CD4-positive, alpha-beta T cell treated with Interleukin-2 at 100 ng/mL for 4 hours (primary cell): ENCODE measurements around the gene SAT1.

Source experiments
- DNase-seq: peaks from one replicate; pipeline ENCODE4 v3.0.0-alpha.2; 2020; ENCODE audit warnings: low spot score

The SAT1 gene

DNA sequence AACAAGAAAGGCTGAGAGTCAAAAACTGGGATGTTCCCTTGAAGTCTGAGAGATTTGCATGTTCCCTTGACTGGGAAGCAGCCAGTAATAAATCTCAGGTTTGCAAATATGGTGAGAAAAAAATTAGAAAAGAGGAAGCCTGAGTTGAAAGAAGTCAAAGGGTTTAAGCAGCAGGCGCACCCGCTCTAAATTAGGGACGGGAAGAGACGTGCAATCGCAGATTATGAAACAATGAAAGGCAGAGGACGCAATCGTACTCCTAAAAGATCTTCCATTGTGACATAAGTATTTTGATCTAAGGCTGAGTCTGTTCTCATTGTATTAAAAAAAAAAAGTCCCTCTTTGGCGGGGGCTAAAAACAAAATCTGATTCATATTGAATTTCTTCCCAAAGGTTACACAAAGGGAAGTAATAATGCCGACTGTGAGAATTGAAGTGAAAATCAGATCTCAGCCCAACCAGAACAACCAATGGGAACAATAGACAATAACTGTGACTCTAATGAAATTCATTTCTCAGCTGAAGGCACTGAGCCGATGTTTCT lies 28.2 kb downstream of the SAT1 start:
- DNase-seq, result no peak

GRCh38 chrX:23811656-23812055 lies 28.7 kb downstream of the SAT1 start:
- DNase-seq, result no peak

DNA sequence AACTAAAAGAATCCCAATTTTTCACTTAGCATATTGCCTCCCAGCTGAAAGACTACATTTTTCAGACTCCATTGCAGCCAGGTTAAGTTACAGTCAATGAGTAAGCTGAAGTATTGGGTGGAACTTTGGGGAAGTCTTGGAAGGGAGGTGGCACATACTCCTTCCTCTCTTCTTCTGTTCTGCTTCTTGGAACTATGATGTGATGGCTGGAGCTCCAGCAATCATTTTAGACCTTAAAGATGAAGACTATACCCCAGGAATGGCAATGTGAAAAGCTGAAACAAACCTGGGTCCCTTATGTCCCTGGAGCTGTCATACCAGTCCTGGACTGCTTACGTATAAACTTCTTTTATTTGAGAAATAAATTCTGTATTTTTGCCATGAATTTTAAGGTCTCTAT lies 30.8 kb downstream of the SAT1 start:
- DNase-seq, result no peak

DNA sequence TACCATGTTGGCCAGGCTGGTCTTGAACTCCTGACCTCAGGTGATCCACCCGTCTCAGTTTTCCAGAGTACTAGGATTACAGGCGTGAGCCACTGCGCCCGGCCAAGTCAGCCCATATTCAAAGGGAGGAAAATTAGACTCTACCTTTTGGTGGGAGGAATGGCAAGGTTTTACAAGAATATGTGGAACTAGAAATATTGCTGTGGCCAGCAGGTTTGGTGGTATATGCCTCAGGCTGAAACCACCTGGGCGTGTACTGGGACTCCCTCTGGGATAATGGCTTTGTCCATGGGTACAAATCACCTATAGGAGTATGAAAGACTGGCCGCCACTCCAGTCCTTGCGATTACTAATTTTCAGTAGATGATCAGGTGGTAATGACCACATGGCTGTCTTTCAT lies 32.4 kb downstream of the SAT1 start:
- no peak for DNase-seq

DNA sequence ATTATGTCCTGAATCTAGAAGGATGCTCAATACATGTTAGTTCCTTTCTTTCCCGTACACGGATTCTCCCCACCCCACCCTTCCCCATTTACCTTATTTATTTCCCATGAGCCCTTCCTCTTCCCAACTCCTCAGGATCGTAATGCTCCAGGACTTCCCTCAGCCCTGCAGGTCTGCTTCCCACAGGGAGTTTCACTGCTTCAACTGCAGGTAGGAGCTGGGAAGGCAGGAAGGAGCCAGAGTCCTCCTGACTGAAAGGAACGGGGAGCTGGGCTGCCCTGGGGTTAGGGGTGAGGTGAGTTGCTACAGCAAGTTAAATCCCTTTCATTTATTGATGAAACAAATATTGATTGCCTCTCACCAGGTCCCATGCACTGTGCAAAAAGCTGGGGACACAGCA lies 33.2 kb downstream of the SAT1 start:
- DNase-seq, result no peak

DNA sequence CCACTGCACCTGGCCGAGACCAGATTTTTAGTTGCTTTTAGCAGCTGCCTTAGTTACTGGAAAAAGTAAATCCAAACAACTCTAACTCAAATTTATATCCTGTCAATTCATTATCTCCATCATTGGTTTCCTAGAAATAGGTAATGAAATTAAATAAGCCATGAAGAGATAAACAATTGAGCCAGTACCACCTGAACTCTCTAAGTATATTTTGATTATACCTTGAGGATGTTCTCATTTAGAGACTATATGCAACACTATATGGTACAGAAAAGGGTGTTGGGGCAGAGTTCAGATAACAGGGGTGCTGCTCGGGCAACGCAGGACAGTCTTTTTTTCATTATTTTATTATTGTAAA lies 35.0 kb downstream of the SAT1 start:
- DNase-seq, result no peak

DNA sequence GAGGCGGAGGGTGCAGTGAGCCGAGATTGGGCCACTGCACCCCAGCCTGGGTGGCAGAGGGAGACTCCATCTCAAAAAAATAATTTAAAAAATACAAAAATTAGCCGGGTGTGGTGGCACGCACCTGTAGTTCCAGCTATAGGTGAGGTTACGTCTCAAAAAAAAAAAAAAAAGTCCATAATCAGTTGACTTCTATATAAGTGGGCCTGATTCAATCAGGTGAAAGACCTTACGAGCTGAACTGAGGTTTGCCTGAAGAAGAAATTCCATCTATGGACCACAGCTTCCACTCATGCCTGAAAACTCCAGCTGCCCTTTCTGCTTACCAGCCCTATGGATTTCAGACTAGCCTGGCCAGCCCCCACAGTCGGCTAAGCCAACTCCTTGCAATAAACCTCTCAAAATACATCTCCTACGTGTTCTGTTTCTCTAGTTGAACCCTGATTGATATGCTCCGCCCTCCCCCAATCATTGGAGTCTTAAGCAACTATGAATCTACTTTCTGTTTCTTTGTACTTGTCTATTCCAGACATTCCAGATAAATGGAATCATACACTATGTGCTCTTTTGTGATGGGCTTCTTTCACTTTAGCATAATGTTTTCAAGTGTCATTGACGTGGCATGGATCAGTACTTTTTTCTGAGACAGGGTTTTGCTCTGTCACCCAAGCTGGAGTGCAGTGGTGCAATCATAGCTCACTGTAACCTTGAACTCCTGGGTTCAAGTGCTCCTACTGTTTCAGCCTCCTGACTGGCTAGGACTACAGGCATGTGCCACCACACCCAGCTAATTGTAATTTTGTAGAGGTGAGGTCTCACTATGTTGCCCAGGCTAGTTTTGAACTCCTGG lies 36.6 kb downstream of the SAT1 start:
- no peak for DNase-seq

DNA sequence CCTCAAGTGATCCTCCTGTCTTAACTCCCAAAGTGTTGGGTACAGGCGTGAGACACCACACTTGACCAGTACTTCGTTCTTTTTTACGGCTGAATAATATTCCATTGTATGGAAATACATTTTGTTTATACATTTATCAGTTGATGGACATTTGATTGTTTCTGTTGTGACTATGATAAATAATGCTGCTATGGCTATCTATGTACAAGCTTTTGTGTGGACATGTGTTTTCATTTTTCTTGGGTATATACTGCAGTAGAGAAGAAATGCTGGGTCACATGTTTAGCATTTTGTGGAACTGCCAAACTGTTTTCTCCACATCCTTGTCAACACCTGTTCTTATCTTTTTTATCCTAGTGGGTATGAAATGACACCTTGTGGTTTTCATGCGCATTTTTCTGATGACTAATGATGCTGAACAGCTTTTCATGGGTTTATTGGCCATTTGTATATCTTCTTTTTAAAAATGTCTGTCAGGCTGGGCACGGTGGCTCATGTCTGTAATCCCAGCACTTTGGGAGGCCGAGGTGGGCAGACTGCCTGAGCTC lies 37.3 kb downstream of the SAT1 start:
- DNase-seq, result no peak

GRCh38 chrX:23821847-23822246 lies 38.9 kb downstream of the SAT1 start:
- DNase-seq, result no peak

DNA sequence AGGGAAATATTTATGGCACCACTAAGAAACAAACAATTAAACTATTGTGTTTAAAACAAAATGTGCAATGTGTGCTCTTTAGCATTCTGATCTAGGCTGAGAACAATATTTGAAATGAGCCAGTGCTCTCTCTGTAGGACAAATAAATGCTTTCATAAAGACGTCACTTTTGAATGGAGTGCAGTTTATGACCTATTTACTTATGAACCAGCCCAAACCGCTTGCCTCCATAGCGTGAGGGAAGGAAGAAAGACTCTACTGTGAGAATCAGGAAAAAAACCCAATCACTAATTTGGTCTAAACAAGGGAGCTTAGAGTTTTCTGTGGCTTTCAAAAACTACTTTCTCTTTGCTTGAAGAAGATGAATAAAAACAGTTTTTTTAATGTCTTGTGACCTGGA lies 39.4 kb downstream of the SAT1 start:
- DNase-seq, result no peak

- DNase-seq, result no peak
These were observed 39.9 kb downstream of the SAT1 start for GRCh38 chrX:23822841-23823240.

DNA sequence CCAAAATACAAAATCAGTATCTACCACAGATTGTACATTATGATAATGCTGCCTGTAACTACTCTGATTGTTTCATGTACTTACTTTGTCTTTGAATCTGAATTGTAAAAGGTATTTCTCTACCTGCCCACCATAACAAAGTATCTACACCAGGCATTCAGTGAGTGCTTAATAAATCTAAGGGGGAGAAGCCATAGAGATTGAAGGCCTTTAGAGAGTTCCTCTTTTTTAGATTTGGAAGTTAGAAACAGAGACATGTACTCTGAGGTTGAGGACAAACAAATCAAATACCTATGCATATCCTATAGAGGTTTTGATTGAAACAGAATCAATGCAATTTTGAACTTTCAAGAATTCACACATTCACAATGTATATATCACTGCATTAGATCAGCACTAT lies 42.7 kb downstream of the SAT1 start:
- no peak for DNase-seq

DNA sequence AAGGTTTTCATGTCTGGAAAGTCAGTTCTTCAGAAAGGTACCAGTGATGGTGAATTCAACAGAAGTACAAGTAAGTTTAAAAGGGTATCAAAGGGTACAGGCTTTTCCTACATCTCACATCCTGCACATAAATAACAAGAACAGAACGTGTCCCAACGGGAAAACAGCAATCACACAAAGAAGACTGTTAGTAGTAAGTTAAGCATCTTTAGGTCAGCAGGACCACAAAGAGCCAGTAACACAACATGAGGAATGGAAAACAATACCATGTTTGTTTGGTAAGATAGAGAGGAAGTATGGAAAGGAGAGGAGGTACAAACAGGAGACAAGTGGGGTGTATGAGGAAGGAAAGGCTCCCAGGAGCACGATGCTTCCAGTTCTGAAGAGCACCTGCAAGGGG lies 43.2 kb downstream of the SAT1 start:
- no peak for DNase-seq

- no peak for DNase-seq
These were observed 43.7 kb downstream of the SAT1 start for GRCh38 chrX:23826653-23827052.

DNA sequence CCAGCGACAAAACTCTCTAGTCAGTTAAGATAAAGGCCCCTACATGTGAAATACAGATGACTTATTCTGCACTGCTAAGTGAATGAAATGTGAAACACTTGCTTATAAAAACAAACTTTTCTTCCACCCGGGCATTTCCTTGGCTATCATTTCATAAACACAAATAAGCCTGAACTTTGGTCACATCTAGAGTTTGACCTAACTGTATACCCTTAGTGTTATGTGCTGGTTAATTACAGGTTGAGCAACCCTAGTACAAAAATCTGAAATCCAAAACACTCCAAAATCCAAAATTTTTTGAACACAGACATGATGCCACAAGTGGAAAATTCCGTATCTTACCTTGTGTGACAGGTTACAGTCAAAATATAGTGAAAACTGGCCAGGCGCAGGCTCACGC lies 45.9 kb downstream of the SAT1 start:
- no peak for DNase-seq

DNA sequence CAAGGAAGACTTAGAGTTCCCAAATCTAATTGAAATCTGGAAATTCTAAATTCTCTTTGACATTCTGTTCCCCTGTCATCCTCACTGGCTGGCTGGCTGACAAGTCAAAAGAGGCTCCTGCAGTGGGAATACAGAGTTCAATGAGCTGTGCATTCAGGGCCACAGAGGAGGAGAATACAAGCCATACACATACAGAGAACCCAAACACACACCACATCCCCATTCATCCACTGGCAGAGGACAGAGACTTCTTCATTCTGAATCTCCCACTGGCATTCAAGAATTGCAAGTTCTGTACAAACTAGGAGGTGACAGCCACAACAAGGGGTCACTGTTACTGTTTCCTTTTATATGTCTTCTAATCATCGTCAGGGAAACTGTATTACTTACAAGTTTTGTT lies 49.7 kb downstream of the SAT1 start:
- DNase-seq, result no peak
